ENCODE measurements around the gene PVRIG. TPM values are rescaled to one million over a fixed set of nuclear protein-coding genes. Genes with fewer than 3 reads are reported as not detected.
A peak's percentile ranks its signal among the peaks of the same experiment; 100 is the strongest.
"Not testable (repeated sequence)": the region's sequence is repeated elsewhere in the genome, so short reads cannot be mapped to it uniquely, and the experiment has no call there.

Gene PVRIG
- total and polyA plus RNA-seq, 2 donors (not counting 1 experiment from before 2014, with no cell fraction given): 16.2 to 51.2 TPM

- peak overlapping the region; percentile 6 for H3K9ac ChIP-seq (ENCODE audit: low read length)
- DNase-seq: peak; percentile 39
- ChIA-PET CTCF (interaction anchor here (3.8 to 5.0 kb wide), 2 partner anchors 25 to 59 kb away, joined by 17 to 41 read pairs; no protein-coding TSS in a partner anchor), POLR2A (interaction anchor here (2.2 kb wide), 1 partner anchor 17 kb away, joined by 4 read pairs; no protein-coding TSS in a partner anchor)
- H3K79me2 ChIP-seq (ENCODE audit: control insufficient read depth, insufficient read depth, low read length): no peaks in the 10 kb centered on the region
- H3K4me2 ChIP-seq (replicated peaks; ENCODE audit: low read depth, low read length, poor library complexity, severe bottlenecking): peak overlapping the region; percentile 57
- H3K4me3 Mint-ChIP-seq: peak overlapping the region; percentile 77
- no peaks in the 10 kb centered on the region for H3K9me3 Mint-ChIP-seq (ENCODE audit: insufficient read depth)
- no peaks in the 10 kb centered on the region for H4K20me1 ChIP-seq (ENCODE audit: control insufficient read depth, insufficient read depth, low read length, poor library complexity, severe bottlenecking)
- peaks cover 66% of the 10 kb centered on the region for H3K4me1 Mint-ChIP-seq
- H3K9me3 ChIP-seq (ENCODE audit: control extremely low read depth in 1 of 3, control insufficient read depth in 2 of 3, insufficient read depth in 1 of 3, low read length in 2 of 3): peaks cover 0 to 5% (median 0%) of the 10 kb centered on the region in 3 donors
- intact Hi-C loops (cut with micrococcal nuclease): loop anchor here (2.0 to 5.0 kb wide), 3 partner anchors 15 to 215 kb away; partner anchors contain the start of genes GPC2, STAG3 and TRAPPC14
- H3K4me1 ChIP-seq (ENCODE audit: control insufficient read depth in 2 of 2, insufficient read depth in 2 of 2, low read length in 2 of 2): peaks cover 64 to 70% of the 10 kb centered on the region in 2 donors
- peak overlapping the region; percentile 97 for H3K27ac Mint-ChIP-seq
- H2AFZ ChIP-seq (ENCODE audit: insufficient read depth, low read depth, low read length, poor library complexity, severe bottlenecking): peak overlapping the region; percentile 32
- no peaks in the 10 kb centered on the region for H3K27me3 ChIP-seq (replicated peaks in 1 of 4; ENCODE audit: control extremely low read depth in 1 of 4, control insufficient read depth in 3 of 4, insufficient read depth in 4 of 4, low read length in 3 of 4)
- peak overlapping the region; percentile 81 to 83 for H3K27ac ChIP-seq (ENCODE audit: low read length in 2 of 2)
- H3K4me3 ChIP-seq (ENCODE audit: control extremely low read depth in 1 of 5, extremely low read depth in 1 of 5, insufficient read depth in 1 of 5, low read depth in 2 of 5, low read length in 4 of 5): peak overlapping the region in 1 of 5 experiments; percentile 24
- WGBS (ENCODE audit: insufficient coverage): no CpG with 5 or more reads among the region's 2 CpGs
- no peaks in the 10 kb centered on the region for H3K27me3 Mint-ChIP-seq
- TF ChIP-seq CTCF (IDR thresholded peaks at IDR 0.05): no peak
- TF ChIP-seq EZH2 (IDR thresholded peaks at IDR 0.05; ENCODE audit: borderline replicate concordance, insufficient read depth, low read depth, low read length, poor library complexity, severe bottlenecking): no peak
- H3K36me3 ChIP-seq (replicated peaks in 1 of 2; ENCODE audit: control extremely low read depth in 1 of 2, control insufficient read depth in 1 of 2, extremely low read depth in 1 of 2, insufficient read depth in 2 of 2, low read length in 1 of 2): no peaks in the 10 kb centered on the region
- ATAC-seq (ENCODE audit: low read depth): peak; percentile 25
These were observed 28.0 kb upstream of the PVRIG start for GRCh38 chr7:100191775-100192174.

GRCh38 chr7:100192281-100192862 lies 27.4 kb upstream of the PVRIG start:
- H3K36me3 ChIP-seq (replicated peaks in 1 of 2; ENCODE audit: control extremely low read depth in 1 of 2, control insufficient read depth in 1 of 2, extremely low read depth in 1 of 2, insufficient read depth in 2 of 2, low read length in 1 of 2); H3K27me3 ChIP-seq (replicated peaks in 1 of 4; ENCODE audit: control extremely low read depth in 1 of 4, control insufficient read depth in 3 of 4, insufficient read depth in 4 of 4, low read length in 3 of 4); H3K9me3 ChIP-seq (ENCODE audit: control extremely low read depth in 1 of 3, control insufficient read depth in 2 of 3, insufficient read depth in 1 of 3, low read length in 2 of 3); H3K79me2 ChIP-seq (ENCODE audit: control insufficient read depth, insufficient read depth, low read length); H4K20me1 ChIP-seq (ENCODE audit: control insufficient read depth, insufficient read depth, low read length, poor library complexity, severe bottlenecking); H3K9me3 Mint-ChIP-seq (ENCODE audit: insufficient read depth); H3K27me3 Mint-ChIP-seq: not testable (repeated sequence)
- POLR2A ChIA-PET: interaction anchor here (0.6 to 2.2 kb wide), 2 partner anchors 17 to 517 kb away, joined by 3 to 4 read pairs; no protein-coding TSS in a partner anchor
- Histone ChIP-seq H3K4me3 (ENCODE audit: control extremely low read depth in 1 of 5, extremely low read depth in 1 of 5, insufficient read depth in 1 of 5, low read depth in 2 of 5, low read length in 4 of 5) (peak overlapping the region in 2 of 5 experiments; percentile 11 to 34), H3K9ac (ENCODE audit: low read length) (peak overlapping the region; percentile 6), H3K4me2 (replicated peaks; ENCODE audit: low read depth, low read length, poor library complexity, severe bottlenecking) (peak overlapping the region; percentile 57), H3K27ac (ENCODE audit: low read length in 2 of 2) (peak overlapping the region; percentile 81 to 83), H2AFZ (ENCODE audit: insufficient read depth, low read depth, low read length, poor library complexity, severe bottlenecking) (peak overlapping the region; percentile 32), H3K4me1 (ENCODE audit: control insufficient read depth in 2 of 2, insufficient read depth in 2 of 2, low read length in 2 of 2) (peaks cover 64 to 70% of the 10 kb centered on the region in 2 donors)
- Mint-ChIP-seq H3K4me3 (peak overlapping the region; percentile 77), H3K4me1 (peaks cover 69% of the 10 kb centered on the region), H3K27ac (peak overlapping the region; percentile 97)
- ATAC-seq (ENCODE audit: low read depth) (peak; percentile 74), DNase-seq (peak; percentile 65)
- CTCF ChIA-PET: interaction anchor here (3.8 to 5.0 kb wide), 2 partner anchors 24 to 60 kb away, joined by 17 to 41 read pairs; no protein-coding TSS in a partner anchor
- intact Hi-C loops (cut with micrococcal nuclease): loop anchor here (2.0 to 5.0 kb wide), 2 partner anchors 16 to 35 kb away; partner anchors contain the start of genes GPC2, STAG3 and TRAPPC14
- WGBS (ENCODE audit: insufficient coverage): no CpG with 5 or more reads among the region's 6 CpGs
